HCT116 (cell line): ENCODE measurements around the gene CHAC1. TPM values are rescaled to one million over a fixed set of nuclear protein-coding genes. Genes with fewer than 3 reads are reported as not detected.

Source experiments
- ATAC-seq: fragments of 200-7000 bp; cut with Tn5 transposase; 2 replicates; pipeline ENCODE4 v1.9.1; 2020; ENCODE audit warnings: mild to moderate bottlenecking, moderate library complexity
- BruUV-seq: library from RNA; stranded (reverse); fragments of 400-500 nt; replicated peaks from 2 replicates; lab custom pipeline; 2021; lab: Mats Ljungman, UMichigan
- CTCF ChIA-PET: fragments of 300-600 bp; sonication (Branson Sonifier 250); formaldehyde crosslinking; loops from one replicate; lab custom pipeline; 2021; ENCODE audit warnings: antibody characterized with exemption; lab: Charles Lee
- POLR2A ChIA-PET: fragments of 300-600, 350-600 bp; sonication (Branson Sonifier 250); formaldehyde crosslinking; loops from one replicate; lab custom pipeline; 2021; ENCODE audit warnings: antibody characterized with exemption; lab: Charles Lee
- RAD21 ChIA-PET, 2 experiments: fragments of 300-600 bp; sonication (Branson Sonifier 250); formaldehyde crosslinking; loops; one replicate each; lab custom pipeline; 2023; ENCODE audit warnings: low total read pairs in 2 of 2; ENCODE audit not compliant: uncharacterized antibody in 2 of 2, unreplicated experiment in 2 of 2, low non-redundant PET in 1 of 2; lab: Charles Lee
- DNase-seq: peaks from one replicate; pipeline ENCODE4 v3.0.0-alpha.2; 2010; ENCODE audit warnings: low read depth, low spot score
- H2AFZ ChIP-seq: fragments of 200-600 bp; shearing (Covaris generic), sonication (generic); 2 replicates; pipeline ENCODE4 v1.6.1; 2017; ENCODE audit warnings: low read depth, mixed run types, mixed read lengths, antibody characterized with exemption, low read length; ENCODE audit not compliant: poor library complexity, severe bottlenecking
- H3K27ac ChIP-seq: 2 replicates; pipeline ENCODE4 v1.5.1; 2012; ENCODE audit warnings: low read depth, low read length
- H3K27me3 ChIP-seq: fragments of 200-600 bp; sonication (generic); 2 replicates; pipeline ENCODE4 v1.6.1; 2016; ENCODE audit warnings: mixed run types, low read length, mixed read lengths; ENCODE audit not compliant: insufficient read depth
- H3K36me3 ChIP-seq, 2 experiments: fragments of 200-500 bp in 1 of 2; fragments of 200-600 bp in 1 of 2; sonication (Bioruptor generic) in 1 of 2; sonication (generic) in 1 of 2; 2 replicates each; pipeline versions ENCODE4 v1.5.1 to v1.6.1; 2014 to 2016; ENCODE audit warnings: low read length in 2 of 2, inconsistent platforms in 1 of 2, mixed read lengths in 1 of 2, mixed run types in 1 of 2; ENCODE audit not compliant: insufficient read depth in 2 of 2, control insufficient read depth in 1 of 2
- H3K4me1 ChIP-seq, 2 experiments: fragments of 200-600 bp in 1 of 2; sonication (generic) in 1 of 2; 2 replicates each; pipeline versions ENCODE4 v1.5.1 to v1.6.1; 2012 to 2017; ENCODE audit warnings: low read length in 2 of 2, inconsistent platforms in 1 of 2, mild to moderate bottlenecking in 1 of 2, mixed read lengths in 1 of 2, mixed run types in 1 of 2, moderate library complexity in 1 of 2; ENCODE audit not compliant: insufficient read depth in 2 of 2, control insufficient read depth in 1 of 2
- H3K4me2 ChIP-seq: fragments of 200-600 bp; sonication (generic); 2 replicates; pipeline ENCODE4 v1.6.1; 2017; ENCODE audit warnings: mixed run types, low read length, mixed read lengths
- H3K4me3 ChIP-seq, 2 experiments: fragments of 200-600 bp in 1 of 2; sonication (generic) in 1 of 2; replicated peaks in 1 of 2; 2 replicates each; pipeline ENCODE4 v1.5.1; 2011 to 2016; ENCODE audit warnings: low read length in 2 of 2, control low read depth in 1 of 2, low read depth in 1 of 2, mild to moderate bottlenecking in 1 of 2, mixed read lengths in 1 of 2, mixed run types in 1 of 2
- H3K79me2 ChIP-seq: fragments of 200-600 bp; sonication (generic); 2 replicates; pipeline ENCODE4 v1.6.1; 2017; ENCODE audit warnings: mild to moderate bottlenecking, mixed run types, low read length, moderate library complexity, mixed read lengths; ENCODE audit not compliant: insufficient read depth
- H3K9ac ChIP-seq: fragments of 200-600 bp; sonication (generic); 2 replicates; pipeline ENCODE4 v1.6.1; 2016; ENCODE audit warnings: low read length, mixed read lengths
- H3K9me2 ChIP-seq: fragments of 200-600 bp; sonication (generic), shearing (Covaris generic); 2 replicates; pipeline ENCODE4 v1.6.1; 2017; ENCODE audit warnings: mixed run types, mild to moderate bottlenecking, moderate library complexity; ENCODE audit not compliant: insufficient read depth
- H3K9me3 ChIP-seq, 2 experiments: fragments of 200-500 bp in 1 of 2; fragments of 200-600 bp in 1 of 2; sonication (Bioruptor generic) in 1 of 2; sonication (generic) in 1 of 2; 2 replicates each; pipeline ENCODE4 v1.6.1; 2014 to 2017; ENCODE audit warnings: low read length in 2 of 2, mixed read lengths in 2 of 2, inconsistent platforms in 1 of 2, low read depth in 1 of 2, mild to moderate bottlenecking in 1 of 2, mixed run types in 1 of 2, moderate library complexity in 1 of 2; ENCODE audit not compliant: control insufficient read depth in 1 of 2, insufficient read depth in 1 of 2
- H4K20me1 ChIP-seq: fragments of 200-600 bp; sonication (generic), shearing (Covaris generic); 2 replicates; pipeline ENCODE4 v1.6.1; 2017; ENCODE audit warnings: mixed run types, mild to moderate bottlenecking, moderate library complexity; ENCODE audit not compliant: insufficient read depth
- CEBPB ChIP-seq: IDR thresholded peaks from 2 replicates; pipeline ENCODE4 v1.6.1; 2012; ENCODE audit warnings: low read depth
- CTCF ChIP-seq, 3 experiments: fragments of 200-600 bp in 1 of 3; sonication (generic) in 1 of 3; IDR thresholded peaks in 2 of 3; conservative IDR thresholded peaks in 1 of 3; 2 replicates each; pipeline ENCODE4 v1.5.1; 2012 to 2017; ENCODE audit warnings: low read depth in 2 of 3, low read length in 2 of 3, antibody characterized with exemption in 1 of 3, borderline replicate concordance in 1 of 3, control low read depth in 1 of 3, mild to moderate bottlenecking in 1 of 3, mixed read lengths in 1 of 3, mixed run types in 1 of 3, moderate library complexity in 1 of 3; ENCODE audit not compliant: insufficient read depth in 1 of 3
- EGR1 ChIP-seq: IDR thresholded peaks from 2 replicates; pipeline ENCODE4 v1.6.1; 2012; ENCODE audit warnings: low read depth
- FOSL1 ChIP-seq: IDR thresholded peaks from 2 replicates; pipeline ENCODE4 v1.6.1; 2012; ENCODE audit warnings: low read depth
- SIN3A ChIP-seq: IDR thresholded peaks from 2 replicates; pipeline ENCODE4 v1.6.1; 2012; ENCODE audit warnings: low read depth
- SP1 ChIP-seq: IDR thresholded peaks from 2 replicates; pipeline ENCODE4 v1.6.1; 2012; ENCODE audit warnings: low read depth
- SRF ChIP-seq: IDR thresholded peaks from 2 replicates; pipeline ENCODE4 v1.6.1; 2012; ENCODE audit warnings: low read depth
- TCF7L2 ChIP-seq: IDR thresholded peaks from 2 replicates; pipeline ENCODE4 v1.7.0; 2011; ENCODE audit warnings: borderline replicate concordance, inconsistent platforms; ENCODE audit not compliant: insufficient read depth, insufficient read length; ENCODE audit errors: extremely low read depth
- YY1 ChIP-seq: IDR thresholded peaks from 2 replicates; pipeline ENCODE4 v1.6.1; 2011; ENCODE audit warnings: low read length, low read depth, moderate library complexity, mild to moderate bottlenecking; ENCODE audit not compliant: insufficient replicate concordance; ENCODE audit errors: extremely low read depth
- ZBTB33 ChIP-seq: IDR thresholded peaks from 2 replicates; pipeline ENCODE4 v1.6.1; 2011; ENCODE audit warnings: mild to moderate bottlenecking, low read length, moderate library complexity; ENCODE audit not compliant: insufficient replicate concordance; ENCODE audit errors: extremely low read depth
- ZFX ChIP-seq: fragments of 450-650 bp; IDR thresholded peaks from 2 replicates; pipeline ENCODE4 v1.6.1; 2017
- ZNF274 ChIP-seq: fragments of 200-500 bp; sonication (Bioruptor generic); IDR thresholded peaks from 2 replicates; pipeline ENCODE4 v1.6.1; 2014; ENCODE audit warnings: mild to moderate bottlenecking, low read depth, low read length, inconsistent platforms
- intact Hi-C: fragments of 100-400 bp; cut with micrococcal nuclease; formaldehyde crosslinking; loops from 2 replicates; pipeline ENCODE4 v1.10.0; 2022
- total RNA-seq: library from RNA; stranded (reverse); gene quantifications from one replicate; pipeline ENCODE4 v1.2.1, GENCODE V29; 2021; ENCODE audit not compliant: unreplicated experiment
- TF ChIP-seq, protein P1 (sequence below): IDR thresholded peaks from 2 replicates; pipeline ENCODE4 v1.6.1; 2012; ENCODE audit warnings: low read depth

The CHAC1 gene
- total RNA-seq, 1 experiment from 2014 or later = 58.9 TPM

DNA sequence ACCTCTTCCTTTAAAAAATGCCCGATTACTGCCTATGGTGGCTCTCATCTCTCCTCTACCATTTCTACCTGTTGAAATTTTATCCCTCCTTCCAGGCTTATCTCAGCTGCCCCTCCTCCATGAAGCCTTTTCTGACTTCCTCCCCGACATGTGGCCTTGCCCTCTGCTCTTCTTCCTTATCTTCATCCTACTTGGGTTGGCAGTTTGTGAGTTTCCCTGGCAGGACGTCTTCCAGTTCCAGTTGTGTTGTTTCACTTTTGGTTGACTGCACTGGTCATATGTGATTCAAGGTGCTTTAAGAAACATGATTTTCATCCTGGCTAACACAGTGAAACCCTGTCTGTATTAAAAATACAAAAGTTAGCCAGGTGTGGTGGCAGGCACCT lies 19.8 kb upstream of the CHAC1 start:
- RAD21 ChIA-PET = no interaction called here
- Histone ChIP-seq H3K9ac (no peak overlapping the region), H4K20me1 (no peaks in the 10 kb centered on the region), H3K79me2 (no peaks in the 10 kb centered on the region), H3K9me3 (no peaks in the 10 kb centered on the region), H2AFZ (no peak overlapping the region), H3K27ac (no peak overlapping the region), H3K4me1 (peaks cover 20 to 29% of the 10 kb centered on the region in 2 experiments), H3K36me3 (no peaks in the 10 kb centered on the region), H3K4me2 (no peak overlapping the region), H3K27me3 (peaks cover 9% of the 10 kb centered on the region; the same call in 1 of the 2 replicates), H3K9me2 (no peaks in the 10 kb centered on the region), H3K4me3 (no peak overlapping the region)
- DNase-seq (no peak), ATAC-seq (no peak)
- CTCF ChIA-PET = interaction anchor here (1.8 kb wide), 2 partner anchors 8 to 28 kb away, joined by 6 read pairs; no protein-coding TSS in a partner anchor
- TF ChIP-seq FOSL1 = no peak
- TF ChIP-seq SRF = no peak
- TF ChIP-seq TCF7L2 = no peak
- no peak for TF ChIP-seq ZFX
- TF ChIP-seq SP1 = no peak
- TF ChIP-seq CEBPB = no peak
- TF ChIP-seq EGR1 = no peak
- no peak for TF ChIP-seq ZNF274
- TF ChIP-seq SIN3A = no peak
- no peak for TF ChIP-seq YY1
- no peak for TF ChIP-seq ZBTB33
- no peak for TF ChIP-seq CTCF (IDR thresholded peaks at IDR 0.05 in 2 of 3, conservative IDR thresholded peaks at IDR 0.05 in 1 of 3; ENCODE audit: borderline replicate concordance in 1 of 3, insufficient read depth in 1 of 3, low read depth in 2 of 3, low read length in 2 of 3)
- TF ChIP-seq, protein P1, sequence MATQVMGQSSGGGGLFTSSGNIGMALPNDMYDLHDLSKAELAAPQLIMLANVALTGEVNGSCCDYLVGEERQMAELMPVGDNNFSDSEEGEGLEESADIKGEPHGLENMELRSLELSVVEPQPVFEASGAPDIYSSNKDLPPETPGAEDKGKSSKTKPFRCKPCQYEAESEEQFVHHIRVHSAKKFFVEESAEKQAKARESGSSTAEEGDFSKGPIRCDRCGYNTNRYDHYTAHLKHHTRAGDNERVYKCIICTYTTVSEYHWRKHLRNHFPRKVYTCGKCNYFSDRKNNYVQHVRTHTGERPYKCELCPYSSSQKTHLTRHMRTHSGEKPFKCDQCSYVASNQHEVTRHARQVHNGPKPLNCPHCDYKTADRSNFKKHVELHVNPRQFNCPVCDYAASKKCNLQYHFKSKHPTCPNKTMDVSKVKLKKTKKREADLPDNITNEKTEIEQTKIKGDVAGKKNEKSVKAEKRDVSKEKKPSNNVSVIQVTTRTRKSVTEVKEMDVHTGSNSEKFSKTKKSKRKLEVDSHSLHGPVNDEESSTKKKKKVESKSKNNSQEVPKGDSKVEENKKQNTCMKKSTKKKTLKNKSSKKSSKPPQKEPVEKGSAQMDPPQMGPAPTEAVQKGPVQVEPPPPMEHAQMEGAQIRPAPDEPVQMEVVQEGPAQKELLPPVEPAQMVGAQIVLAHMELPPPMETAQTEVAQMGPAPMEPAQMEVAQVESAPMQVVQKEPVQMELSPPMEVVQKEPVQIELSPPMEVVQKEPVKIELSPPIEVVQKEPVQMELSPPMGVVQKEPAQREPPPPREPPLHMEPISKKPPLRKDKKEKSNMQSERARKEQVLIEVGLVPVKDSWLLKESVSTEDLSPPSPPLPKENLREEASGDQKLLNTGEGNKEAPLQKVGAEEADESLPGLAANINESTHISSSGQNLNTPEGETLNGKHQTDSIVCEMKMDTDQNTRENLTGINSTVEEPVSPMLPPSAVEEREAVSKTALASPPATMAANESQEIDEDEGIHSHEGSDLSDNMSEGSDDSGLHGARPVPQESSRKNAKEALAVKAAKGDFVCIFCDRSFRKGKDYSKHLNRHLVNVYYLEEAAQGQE = no peak
- BruUV-seq = no TSS peak
- POLR2A ChIA-PET = interaction anchor here (1.8 kb wide), 1 partner anchor 19 kb away, joined by 4 read pairs; the partner anchor contains the start of gene CHAC1
- intact Hi-C loops = loop anchor here (5.0 to 10.0 kb wide), 2 partner anchors 89 to 251 kb away; no protein-coding TSS in a partner anchor
